Measurements from ENCODE around the gene CRY2.

DNA sequence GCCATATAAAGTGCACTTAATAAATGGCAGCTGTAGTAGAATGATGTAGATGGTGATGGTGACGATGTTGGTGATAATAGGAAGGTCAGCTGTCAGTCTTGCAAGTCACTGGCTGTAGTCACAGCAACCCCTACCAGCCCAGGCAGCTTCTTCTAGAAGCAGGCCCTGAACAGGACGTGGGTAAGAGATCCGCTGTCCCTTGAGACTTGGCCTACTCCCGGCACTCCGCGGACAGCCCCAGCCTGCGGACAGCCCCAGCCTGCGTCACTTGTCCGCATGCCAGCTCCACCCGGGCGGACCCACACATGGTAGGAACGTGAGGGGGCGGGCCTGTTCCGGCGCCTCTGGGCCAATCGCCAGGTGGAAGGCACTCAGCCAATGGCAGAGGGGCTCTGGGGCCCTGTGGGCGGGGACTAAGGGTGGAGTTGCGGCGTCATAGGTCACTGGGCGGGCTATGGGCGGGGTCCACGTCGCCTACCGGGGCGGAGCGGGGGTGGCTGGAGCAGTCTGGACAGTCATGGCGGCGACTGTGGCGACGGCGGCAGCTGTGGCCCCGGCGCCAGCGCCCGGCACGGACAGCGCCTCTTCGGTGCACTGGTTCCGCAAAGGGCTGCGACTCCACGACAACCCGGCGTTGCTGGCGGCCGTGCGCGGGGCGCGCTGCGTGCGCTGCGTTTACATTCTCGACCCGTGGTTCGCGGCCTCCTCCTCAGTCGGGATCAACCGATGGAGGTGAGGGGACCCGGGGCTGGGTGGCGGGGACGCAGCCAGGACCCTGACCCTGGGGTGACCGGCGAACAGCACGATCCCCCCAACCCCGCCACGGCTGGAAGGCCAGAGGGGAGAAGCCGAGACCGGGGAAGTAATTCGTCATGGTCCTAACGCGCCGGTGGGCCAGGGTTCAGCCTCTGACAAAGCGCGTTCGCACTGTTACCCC is at the start of gene CRY2:
- TF ChIP-seq, protein P1, sequence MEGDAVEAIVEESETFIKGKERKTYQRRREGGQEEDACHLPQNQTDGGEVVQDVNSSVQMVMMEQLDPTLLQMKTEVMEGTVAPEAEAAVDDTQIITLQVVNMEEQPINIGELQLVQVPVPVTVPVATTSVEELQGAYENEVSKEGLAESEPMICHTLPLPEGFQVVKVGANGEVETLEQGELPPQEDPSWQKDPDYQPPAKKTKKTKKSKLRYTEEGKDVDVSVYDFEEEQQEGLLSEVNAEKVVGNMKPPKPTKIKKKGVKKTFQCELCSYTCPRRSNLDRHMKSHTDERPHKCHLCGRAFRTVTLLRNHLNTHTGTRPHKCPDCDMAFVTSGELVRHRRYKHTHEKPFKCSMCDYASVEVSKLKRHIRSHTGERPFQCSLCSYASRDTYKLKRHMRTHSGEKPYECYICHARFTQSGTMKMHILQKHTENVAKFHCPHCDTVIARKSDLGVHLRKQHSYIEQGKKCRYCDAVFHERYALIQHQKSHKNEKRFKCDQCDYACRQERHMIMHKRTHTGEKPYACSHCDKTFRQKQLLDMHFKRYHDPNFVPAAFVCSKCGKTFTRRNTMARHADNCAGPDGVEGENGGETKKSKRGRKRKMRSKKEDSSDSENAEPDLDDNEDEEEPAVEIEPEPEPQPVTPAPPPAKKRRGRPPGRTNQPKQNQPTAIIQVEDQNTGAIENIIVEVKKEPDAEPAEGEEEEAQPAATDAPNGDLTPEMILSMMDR (IDR thresholded peaks at IDR 0.05), result peak in 1 of 5 experiments; percentile 37
- TF ChIP-seq POLR2A (IDR thresholded peaks at IDR 0.05), result peak; percentile 93 to 98
